Frontal cortex (tissue), 4 donors: ENCODE measurements around the gene TJP3. TPM values are rescaled to one million over a fixed set of nuclear protein-coding genes. Genes with fewer than 3 reads are reported as not detected.

ENCODE experiments used
- DNase-seq, 2 donors: peaks; one replicate each; pipeline ENCODE4 v3.0.0; 2012; ENCODE audit warnings: low spot score in 2 of 2
- FAIRE-seq: peaks from 2 replicates; lab custom pipeline; 2012; peaks lifted over from hg19 to GRCh38; lab: Jason Lieb, UNC
- total RNA-seq: library from RNA; depleted of rRNA; stranded (reverse); fragments of >200 nt; gene quantifications from one replicate; pipeline ENCODE4 v1.2.3, GENCODE V29; 2014
- donor health status: control.
- donor health status: control.
- donor health status: control.

The TJP3 gene
- total RNA-seq, 1 donor from 2014 or later, result not detected

DNA sequence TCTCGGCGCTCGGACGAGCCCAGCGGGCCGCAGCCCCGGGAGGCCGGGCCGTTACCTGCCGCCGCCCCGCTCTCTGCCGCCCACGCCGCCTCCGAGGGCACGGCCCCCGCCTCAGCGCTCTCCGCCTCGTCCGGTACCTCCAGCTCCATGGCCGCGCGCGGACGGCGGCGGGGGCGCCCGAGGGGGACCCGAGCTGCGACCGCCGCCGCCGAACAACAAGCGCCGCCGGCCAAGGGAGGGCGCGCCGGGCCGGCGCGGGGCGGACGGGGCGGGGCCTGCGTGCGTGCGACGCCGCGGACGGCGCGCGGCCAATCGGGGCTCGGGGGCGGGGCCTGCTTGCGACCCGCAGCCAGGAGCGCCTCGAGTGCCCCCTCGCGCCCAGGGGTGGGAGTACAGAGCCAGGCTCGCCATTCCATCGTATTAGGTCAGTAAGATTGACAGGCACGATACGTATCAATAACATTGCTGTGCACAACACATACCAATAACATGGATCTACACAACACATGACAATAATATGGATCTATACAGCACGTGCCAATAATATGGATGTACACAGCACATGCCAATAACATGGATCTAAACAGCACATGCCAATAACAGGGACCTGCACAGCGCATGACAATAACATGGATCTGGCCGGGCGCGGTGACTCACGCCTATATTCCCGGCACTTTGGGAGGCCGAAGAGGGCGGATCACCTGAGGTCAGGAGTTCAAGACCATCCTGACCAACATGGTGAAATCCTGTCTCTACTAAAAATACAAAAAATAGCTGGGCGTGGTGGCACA lies 7.7 kb upstream of the TJP3 start, which contains the start of gene PIP5K1C:
Gene PIP5K1C, minus strand, starts transcription at position 227 of the 791 bp plus-strand sequence. Its CDS starts 78 bp downstream, at position 149.
- DNase-seq (peak; percentile 97 to 98), FAIRE-seq (no peak)

- no peak for FAIRE-seq
- DNase-seq, result no peak
These were observed 7.0 kb upstream of the TJP3 start for GRCh38 chr19:3701200-3701599.

- FAIRE-seq, result no peak
- no peak for DNase-seq
These were observed 347 bp upstream of the TJP3 start for GRCh38 chr19:3707868-3708206.

- DNase-seq, result no peak
- no peak for FAIRE-seq
These were observed 2.2 kb downstream of the TJP3 start for GRCh38 chr19:3710265-3710812.

- no peak for DNase-seq
- FAIRE-seq, result no peak
These were observed 4.8 kb downstream of the TJP3 start for GRCh38 chr19:3712663-3713611.

DNA sequence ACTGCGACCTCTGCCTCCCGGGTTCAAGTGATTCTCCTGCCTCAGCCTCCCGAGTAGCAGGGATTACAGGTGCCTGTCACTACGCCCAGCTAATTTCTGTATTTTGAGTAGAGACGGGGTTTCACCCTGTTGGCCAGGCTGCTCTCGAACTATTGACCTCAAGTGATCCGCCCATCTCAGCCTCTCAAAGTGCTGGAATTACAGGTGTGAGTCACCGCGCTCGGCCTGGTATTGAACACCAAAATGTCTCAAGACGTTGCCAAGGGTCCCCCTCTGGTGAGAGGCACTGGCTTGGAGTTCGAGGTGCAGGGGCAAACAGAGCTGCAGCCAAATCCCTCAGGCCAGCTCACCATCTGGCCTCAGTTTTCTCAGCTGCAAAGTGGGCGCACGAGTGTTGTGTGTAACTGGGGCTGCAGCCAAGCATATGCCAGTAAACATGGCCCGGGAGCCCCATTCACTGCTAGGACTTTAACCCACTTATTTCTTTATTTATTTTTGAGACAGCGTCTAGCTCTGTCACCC lies 8.0 kb downstream of the TJP3 start:
- DNase-seq (no peak), FAIRE-seq (no peak)

DNA sequence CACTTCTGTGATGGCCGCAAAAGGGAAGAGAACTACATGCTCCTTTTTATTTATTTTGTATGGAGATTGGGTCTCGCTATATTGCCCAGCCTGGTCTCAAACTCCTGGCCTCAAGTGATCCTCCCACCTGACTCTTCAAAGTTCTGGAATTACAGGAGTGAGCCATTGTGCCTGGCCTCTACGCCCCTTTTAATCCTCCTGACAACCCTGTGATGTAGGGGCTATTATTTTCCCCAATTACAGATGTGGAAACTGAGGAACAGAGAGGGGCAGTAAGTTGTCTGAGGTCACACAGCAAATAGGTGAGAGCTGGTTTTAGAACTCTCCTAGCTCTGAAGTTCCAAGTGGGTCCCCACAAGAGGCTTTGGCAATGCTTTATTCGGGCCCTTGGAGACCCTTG lies 11.7 kb downstream of the TJP3 start:
- DNase-seq (no peak), FAIRE-seq (no peak)

GRCh38 chr19:3720349-3720917 lies 12.2 kb downstream of the TJP3 start:
- FAIRE-seq (no peak), DNase-seq (no peak)

GRCh38 chr19:3721131-3721886 lies 13.1 kb downstream of the TJP3 start:
- DNase-seq (peak; percentile 84 to 91), FAIRE-seq (no peak)

DNA sequence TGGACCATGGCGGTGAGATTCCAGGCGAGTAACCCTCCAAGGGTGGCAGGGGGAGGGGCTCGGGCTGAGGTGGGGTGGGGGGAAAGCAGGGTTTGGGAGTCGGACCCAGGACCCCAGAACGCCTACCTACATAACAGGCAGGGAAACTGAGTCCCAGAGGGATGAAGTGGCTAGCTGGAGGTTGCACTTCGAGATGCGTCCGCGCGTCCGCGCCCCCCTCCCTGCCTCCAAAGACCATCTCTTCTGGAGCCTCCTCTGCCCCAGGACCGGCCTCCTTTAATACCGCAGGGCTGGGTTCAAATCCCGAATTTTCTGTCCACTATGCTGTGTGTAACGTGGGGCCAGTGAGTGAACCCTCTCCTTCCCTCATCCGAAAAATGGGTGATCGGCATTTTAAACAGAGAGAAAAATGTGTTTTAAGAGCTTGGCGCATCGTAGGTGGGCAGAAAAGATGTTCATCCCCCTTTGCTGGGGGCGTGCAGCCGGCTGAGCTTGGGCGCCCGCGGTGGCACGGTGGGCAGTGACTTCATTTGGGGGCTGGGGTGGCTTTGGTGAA lies 13.8 kb downstream of the TJP3 start:
- FAIRE-seq, result no peak
- no peak for DNase-seq

GRCh38 chr19:3722443-3723109 lies 14.4 kb downstream of the TJP3 start:
- no peak for DNase-seq
- no peak for FAIRE-seq

GRCh38 chr19:3723110-3723488 lies 14.9 kb downstream of the TJP3 start:
- FAIRE-seq, result no peak
- DNase-seq, result no peak

- FAIRE-seq (no peak), DNase-seq (no peak)
These were observed 15.7 kb downstream of the TJP3 start for GRCh38 chr19:3723883-3724282.

- no peak for FAIRE-seq
- DNase-seq, result no peak
These were observed 16.9 kb downstream of the TJP3 start for GRCh38 chr19:3725121-3725520.

GRCh38 chr19:3725640-3726310 lies 17.6 kb downstream of the TJP3 start:
- FAIRE-seq (no peak), DNase-seq (no peak)

DNA sequence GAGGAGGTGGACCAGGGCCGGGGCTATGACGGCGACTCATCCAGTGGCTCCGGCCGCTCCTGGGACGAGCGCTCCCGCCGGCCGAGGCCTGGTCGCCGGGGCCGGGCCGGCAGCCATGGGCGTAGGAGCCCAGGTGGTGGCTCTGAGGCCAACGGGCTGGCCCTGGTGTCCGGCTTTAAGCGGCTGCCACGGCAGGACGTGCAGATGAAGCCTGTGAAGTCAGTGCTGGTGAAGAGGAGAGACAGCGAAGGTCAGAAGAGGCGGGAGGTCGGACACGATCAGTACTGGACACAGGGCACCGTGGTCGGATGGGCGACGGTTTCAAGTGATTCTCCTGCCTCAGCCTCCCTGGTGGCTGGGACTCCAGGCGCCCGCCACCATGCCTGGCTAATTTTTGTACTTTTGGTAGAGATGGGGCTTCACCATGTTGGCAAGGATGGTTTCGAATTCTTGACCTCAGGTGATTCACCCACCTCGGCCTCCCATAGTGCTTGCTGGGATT lies 22.3 kb downstream of the TJP3 start:
- DNase-seq (no peak), FAIRE-seq (no peak)

- DNase-seq (no peak), FAIRE-seq (no peak)
These were observed 23.9 kb downstream of the TJP3 start for GRCh38 chr19:3732108-3732507.
